Measurements from ENCODE around the gene MYH7. TPM values are rescaled to one million over a fixed set of nuclear protein-coding genes. Genes with fewer than 3 reads are reported as not detected.
"Not testable (repeated sequence)": the region's sequence is repeated elsewhere in the genome, so short reads cannot be mapped to it uniquely, and the experiment has no call there.

MYH7 gene
- total RNA-seq, 1 donor from 2014 or later: 14,853 TPM

GRCh38 chr14:23389396-23389795 is 46.1 kb downstream of the MYH7 start:
- DNase-seq: no peak
- no peak for TF ChIP-seq CTCF (IDR thresholded peaks at IDR 0.05; ENCODE audit: borderline replicate concordance)
- peaks cover 89% of the 10 kb centered on the region for H3K36me3 ChIP-seq
- intact Hi-C loops (cut with micrococcal nuclease): no loop called here
- H3K9me3 ChIP-seq (replicated peaks): no peaks in the 10 kb centered on the region
- peaks cover 13% of the 10 kb centered on the region for H3K27me3 ChIP-seq (ENCODE audit: low read depth)
- H3K4me1 ChIP-seq: peaks cover 17% of the 10 kb centered on the region
- no peak overlapping the region for H3K4me3 ChIP-seq
- peak overlapping the region; percentile 40 for H3K27ac ChIP-seq (replicated peaks)

- intact Hi-C loops (cut with micrococcal nuclease): no loop called here
- TF ChIP-seq CTCF (IDR thresholded peaks at IDR 0.05; ENCODE audit: borderline replicate concordance): no peak
- H3K4me3 ChIP-seq: no peak overlapping the region
- peaks cover 13% of the 10 kb centered on the region for H3K27me3 ChIP-seq (ENCODE audit: low read depth)
- H3K9me3 ChIP-seq (replicated peaks): no peaks in the 10 kb centered on the region
- H3K4me1 ChIP-seq: peaks cover 17% of the 10 kb centered on the region
- peaks cover 89% of the 10 kb centered on the region for H3K36me3 ChIP-seq
- DNase-seq: no peak
- H3K27ac ChIP-seq (replicated peaks): peak overlapping the region; percentile 40
Observed at GRCh38 chr14:23388996-23389395, 46.5 kb downstream of the MYH7 start.

GRCh38 chr14:23387916-23388882 is 47.3 kb downstream of the MYH7 start:
- Histone ChIP-seq H3K9me3 (replicated peaks) (no peaks in the 10 kb centered on the region), H3K36me3 (peaks cover 86% of the 10 kb centered on the region), H3K27me3 (ENCODE audit: low read depth) (peaks cover 13% of the 10 kb centered on the region), H3K4me3 (no peak overlapping the region), H3K27ac (replicated peaks) (peak overlapping the region; percentile 40), H3K4me1 (peaks cover 11% of the 10 kb centered on the region)
- intact Hi-C loops (cut with micrococcal nuclease): no loop called here
- no peak for DNase-seq
- no peak for TF ChIP-seq CTCF (IDR thresholded peaks at IDR 0.05; ENCODE audit: borderline replicate concordance)

- TF ChIP-seq CTCF (IDR thresholded peaks at IDR 0.05; ENCODE audit: borderline replicate concordance): no peak
- Histone ChIP-seq H3K27ac (replicated peaks) (peak overlapping the region; percentile 11), H3K4me3 (no peak overlapping the region), H3K36me3 (peaks cover 83% of the 10 kb centered on the region), H3K27me3 (ENCODE audit: low read depth) (peaks cover 13% of the 10 kb centered on the region), H3K9me3 (replicated peaks) (no peaks in the 10 kb centered on the region), H3K4me1 (peaks cover 8% of the 10 kb centered on the region)
- no peak for DNase-seq
- intact Hi-C loops (cut with micrococcal nuclease): no loop called here
Observed at GRCh38 chr14:23386999-23387398, 48.5 kb downstream of the MYH7 start.

GRCh38 chr14:23386266-23386657 is 49.2 kb downstream of the MYH7 start:
- DNase-seq; H3K4me3 ChIP-seq; intact Hi-C loops (cut with micrococcal nuclease); H3K27ac ChIP-seq (replicated peaks); H3K9me3 ChIP-seq (replicated peaks); H3K4me1 ChIP-seq: not testable (repeated sequence)
- H3K36me3 ChIP-seq: peaks cover 84% of the 10 kb centered on the region
- peaks cover 13% of the 10 kb centered on the region for H3K27me3 ChIP-seq (ENCODE audit: low read depth)

GRCh38 chr14:23385642-23386265 is 49.7 kb downstream of the MYH7 start:
- Histone ChIP-seq H3K4me3 (no peak overlapping the region), H3K27ac (replicated peaks) (no peak overlapping the region), H3K9me3 (replicated peaks) (no peaks in the 10 kb centered on the region), H3K36me3 (peaks cover 79% of the 10 kb centered on the region), H3K4me1 (peaks cover 8% of the 10 kb centered on the region), H3K27me3 (ENCODE audit: low read depth) (peaks cover 18% of the 10 kb centered on the region)
- DNase-seq: no peak
- no peak for TF ChIP-seq CTCF (IDR thresholded peaks at IDR 0.05; ENCODE audit: borderline replicate concordance)
- intact Hi-C loops (cut with micrococcal nuclease): no loop called here
